Stimulated activated effector memory CD8-positive, alpha-beta T cell treated with anti-CD3 and anti-CD28 coated beads, Interleukin-12 subunit alpha, Interleukin-12 subunit beta, amount 100 ng/mL, for 72 hours (primary cell): ENCODE results near the gene PTS.

Source experiments
- ATAC-seq: fragments of 150-1000 bp; cut with Tn5 transposase; 2 replicates; pipeline ENCODE4 v1.10.0; 2021
- DNase-seq, 2 donors: peaks; one replicate each; pipeline ENCODE4 v3.0.0; 2021 to 2022; ENCODE audit warnings: low spot score in 2 of 2
- H3K27ac Mint-ChIP-seq: one replicate; pipeline ENCODE4 v1.8.0; 2022; ENCODE audit warnings: mild to moderate bottlenecking, mixed read lengths
- H3K36me3 Mint-ChIP-seq: one replicate; pipeline ENCODE4 v1.8.0; 2022; ENCODE audit warnings: mild to moderate bottlenecking, mixed read lengths
- H3K4me1 Mint-ChIP-seq: one replicate; pipeline ENCODE4 v1.8.0; 2022; ENCODE audit warnings: mixed read lengths
- H3K4me3 Mint-ChIP-seq: one replicate; pipeline ENCODE4 v1.8.0; 2022; ENCODE audit warnings: mild to moderate bottlenecking, mixed read lengths
- H3K9me3 Mint-ChIP-seq: one replicate; pipeline ENCODE4 v1.8.0; 2022; ENCODE audit warnings: mixed read lengths

Gene PTS

DNA sequence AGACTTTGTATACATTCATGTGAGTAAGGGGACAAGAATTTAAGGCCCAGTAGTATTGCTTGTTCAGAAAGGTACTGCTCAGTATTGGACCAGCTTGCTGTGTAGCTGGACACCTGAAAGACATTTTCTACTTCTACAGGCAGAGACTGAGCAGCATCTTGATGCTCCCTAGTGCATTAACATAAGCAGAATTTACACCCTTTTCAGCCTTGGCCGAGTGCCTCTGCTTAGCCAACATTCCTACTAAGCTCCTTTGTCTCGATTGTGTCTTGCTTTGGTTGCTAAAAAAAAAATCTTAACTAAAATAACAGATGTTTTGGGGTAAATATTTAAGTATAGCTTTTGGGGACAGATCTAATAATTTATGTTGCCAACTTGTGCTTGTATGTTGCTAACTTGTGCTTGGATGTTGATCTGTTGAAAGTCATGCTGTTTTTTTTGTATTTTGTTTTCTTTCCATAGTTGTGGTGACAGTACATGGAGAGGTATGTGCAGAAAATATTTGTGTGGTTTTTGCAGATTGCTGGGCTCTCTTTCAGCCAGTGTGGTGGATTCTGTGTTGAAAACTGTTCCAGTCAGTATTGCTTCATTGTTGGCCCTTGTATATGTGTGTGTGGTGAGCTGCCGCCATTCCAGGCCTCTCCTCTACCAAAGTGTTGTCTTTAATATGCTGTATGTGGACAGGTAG, 3.7 kb downstream of the PTS start:
- ATAC-seq (no peak), DNase-seq (no peak)
- no peak overlapping the region for H3K27ac Mint-ChIP-seq
- peaks cover 12% of the 10 kb centered on the region for H3K4me1 Mint-ChIP-seq
- no peaks in the 10 kb centered on the region for H3K9me3 Mint-ChIP-seq
- no peak overlapping the region for H3K4me3 Mint-ChIP-seq
- peaks cover 68% of the 10 kb centered on the region for H3K36me3 Mint-ChIP-seq

DNA sequence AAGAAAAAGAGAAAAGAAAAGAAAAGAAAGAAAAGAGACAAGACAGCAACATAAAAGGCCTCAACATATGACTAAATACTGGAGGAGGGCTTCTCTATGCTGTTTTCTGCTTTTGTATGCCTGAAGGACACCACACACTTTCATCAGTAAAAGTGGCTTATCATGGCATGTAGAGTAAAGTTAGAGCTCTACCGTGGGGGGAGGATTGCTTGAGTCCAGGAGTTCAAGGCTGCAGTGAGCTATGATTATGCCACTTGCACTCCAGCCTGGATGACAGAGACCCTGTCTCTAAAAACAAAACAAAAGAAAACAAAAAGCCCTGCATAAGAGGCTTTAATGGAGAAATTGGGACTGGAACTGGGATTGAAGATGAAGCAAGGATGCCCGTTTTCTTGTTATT, 5.7 kb downstream of the PTS start:
- H3K4me1 Mint-ChIP-seq, result peaks cover 9% of the 10 kb centered on the region
- no peak for ATAC-seq
- no peaks in the 10 kb centered on the region for H3K9me3 Mint-ChIP-seq
- DNase-seq, result no peak
- peak overlapping the region; percentile 32 for H3K27ac Mint-ChIP-seq
- H3K36me3 Mint-ChIP-seq, result peaks cover 88% of the 10 kb centered on the region
- H3K4me3 Mint-ChIP-seq, result no peak overlapping the region

DNA sequence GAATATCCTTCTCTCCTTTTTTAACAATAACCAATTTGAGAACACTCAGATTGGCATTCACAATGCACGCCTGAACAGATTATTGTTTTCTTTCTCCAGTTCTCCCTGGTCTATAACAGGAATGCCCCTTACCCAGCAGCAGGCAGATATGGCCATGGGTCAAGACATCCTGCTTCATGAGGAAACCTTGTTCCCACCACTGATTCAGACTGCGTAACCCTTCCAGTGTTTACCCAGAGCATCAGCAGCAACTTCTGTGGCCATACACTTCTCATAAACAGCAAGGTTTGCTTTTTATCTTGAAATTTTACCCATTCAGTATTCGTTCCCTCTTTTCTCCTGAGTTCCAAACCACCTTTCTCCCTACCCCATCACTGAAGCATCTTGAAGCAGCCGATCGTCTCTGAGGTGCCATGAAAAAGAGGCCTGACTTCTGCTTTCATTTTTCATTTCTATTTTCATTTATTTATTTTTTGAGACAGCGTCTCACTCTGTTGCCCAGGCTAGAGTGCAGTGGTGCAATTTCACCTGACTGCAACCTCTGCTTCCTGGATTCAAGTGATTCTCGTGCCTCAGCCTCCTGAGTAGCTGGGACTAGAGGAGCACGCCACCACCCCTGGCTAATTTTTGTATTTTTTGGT, 9.6 kb downstream of the PTS start:
- DNase-seq (no peak), ATAC-seq (no peak)
- Mint-ChIP-seq H3K9me3 (no peaks in the 10 kb centered on the region), H3K4me1 (no peaks in the 10 kb centered on the region), H3K27ac (no peak overlapping the region), H3K4me3 (no peak overlapping the region), H3K36me3 (peaks cover 67% of the 10 kb centered on the region)

DNA sequence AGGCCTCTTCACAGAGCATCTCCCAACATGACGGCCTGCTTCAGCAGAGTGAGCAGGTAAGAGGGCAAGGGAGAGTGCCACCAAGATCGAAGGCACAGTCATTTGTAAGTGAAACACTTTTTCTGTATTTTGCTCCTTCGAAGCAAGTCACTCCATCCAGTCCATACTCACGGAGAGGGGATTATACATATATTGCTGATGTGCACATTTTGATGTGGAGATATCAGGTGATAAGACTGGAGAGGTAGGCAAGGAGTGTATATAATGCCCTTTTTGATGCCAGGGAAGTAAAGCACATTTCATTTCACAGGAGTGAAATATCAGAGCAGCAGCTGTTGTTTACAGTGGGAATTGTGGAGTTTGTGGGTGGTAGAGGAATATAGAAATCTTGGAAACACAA, 11.2 kb downstream of the PTS start:
- Mint-ChIP-seq H3K27ac (no peak overlapping the region), H3K4me1 (no peaks in the 10 kb centered on the region), H3K36me3 (peaks cover 52% of the 10 kb centered on the region), H3K4me3 (no peak overlapping the region), H3K9me3 (no peaks in the 10 kb centered on the region)
- ATAC-seq (no peak), DNase-seq (no peak)

DNA sequence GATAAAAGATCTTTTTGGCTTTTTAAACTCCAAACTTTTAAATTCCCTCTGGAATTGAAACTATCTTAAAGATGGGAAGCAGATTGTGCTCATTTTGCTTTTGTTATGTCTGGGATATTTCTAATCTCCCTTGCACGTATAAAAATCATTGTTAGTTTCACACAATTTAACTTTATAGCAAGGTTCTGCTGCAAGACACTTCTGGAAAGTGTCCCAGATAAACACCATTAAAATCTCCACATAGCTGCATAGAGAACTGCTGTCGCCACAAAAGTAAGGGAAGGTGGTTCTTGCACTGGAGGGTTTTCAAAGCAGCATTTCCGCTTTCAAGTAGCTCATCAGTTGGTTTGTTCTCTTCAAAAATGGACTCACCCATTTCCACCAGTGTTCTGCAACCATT, 11.8 kb downstream of the PTS start:
- Mint-ChIP-seq H3K4me1 (no peaks in the 10 kb centered on the region), H3K9me3 (no peaks in the 10 kb centered on the region)

DNA sequence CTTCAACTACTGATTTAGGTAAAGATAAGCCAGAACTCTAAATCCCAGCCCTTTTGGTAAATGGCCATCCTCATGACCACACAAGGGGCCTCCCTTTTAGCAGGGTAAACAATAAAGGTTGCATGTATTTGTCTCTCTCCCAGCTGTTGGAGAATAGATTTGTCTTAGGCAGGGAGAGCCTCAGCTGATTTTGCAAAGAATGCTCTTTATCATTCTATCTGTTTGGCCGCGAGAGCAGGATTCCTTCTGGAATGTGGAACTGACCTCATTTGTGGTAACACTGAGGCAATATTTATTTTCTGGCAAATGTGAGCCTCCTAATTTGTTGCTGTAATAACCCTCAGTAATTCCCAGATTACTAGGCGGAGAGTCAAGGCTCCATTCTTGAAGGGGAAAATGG, 15.3 kb downstream of the PTS start:
- Mint-ChIP-seq H3K27ac (no peak overlapping the region), H3K36me3 (peaks cover 20% of the 10 kb centered on the region), H3K9me3 (peaks cover 6% of the 10 kb centered on the region), H3K4me3 (no peak overlapping the region), H3K4me1 (no peaks in the 10 kb centered on the region)
- DNase-seq, result no peak
- ATAC-seq, result no peak

More for the DNA sequence above, 11.8 kb downstream of the PTS start:
- no peak for DNase-seq
- Mint-ChIP-seq H3K4me3 (no peak overlapping the region), H3K27ac (no peak overlapping the region), H3K36me3 (peaks cover 46% of the 10 kb centered on the region)
- ATAC-seq, result no peak

DNA sequence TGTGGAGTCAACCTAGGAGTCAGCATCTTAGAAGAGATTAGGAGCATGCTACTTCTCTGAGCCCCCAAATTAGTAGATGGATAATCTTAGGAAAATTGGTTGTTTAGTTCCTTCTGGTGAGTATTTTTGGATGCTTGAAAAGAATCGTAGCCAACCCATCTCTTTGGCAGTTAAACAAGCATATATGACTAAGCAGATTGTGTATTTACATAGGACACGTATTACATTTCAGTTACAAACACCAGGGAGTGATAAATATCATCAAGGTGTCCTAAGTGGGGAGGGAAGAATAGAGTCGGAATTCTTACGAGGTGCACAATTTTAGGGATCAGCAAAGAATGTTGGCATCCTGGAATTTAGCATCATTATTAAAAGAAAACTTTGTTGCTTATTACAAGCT, 21.0 kb downstream of the PTS start:
- Mint-ChIP-seq H3K4me1 (no peaks in the 10 kb centered on the region), H3K4me3 (no peak overlapping the region), H3K36me3 (peaks cover 7% of the 10 kb centered on the region), H3K27ac (no peak overlapping the region), H3K9me3 (peaks cover 6% of the 10 kb centered on the region)
- DNase-seq (no peak), ATAC-seq (no peak)

DNA sequence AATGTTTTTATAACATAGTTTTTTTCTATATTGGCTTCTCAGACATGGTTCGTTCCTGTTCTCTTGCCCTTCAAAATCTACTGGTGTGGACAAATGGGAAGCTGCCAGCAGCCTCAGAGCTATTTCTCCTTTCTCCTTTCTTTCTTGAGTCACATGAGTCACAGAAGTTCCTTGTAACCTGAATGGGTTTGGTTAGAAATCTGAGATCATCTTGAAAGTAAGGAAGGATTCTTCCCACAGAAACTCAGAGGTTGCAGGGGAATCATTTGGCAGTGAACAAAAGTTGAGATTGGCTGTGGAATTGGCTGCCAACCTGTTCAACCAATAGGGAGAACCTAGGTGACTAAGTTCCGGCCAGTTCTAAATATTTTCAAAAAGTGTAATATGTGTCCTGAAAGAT, 22.0 kb downstream of the PTS start:
- H3K4me3 Mint-ChIP-seq, result no peak overlapping the region
- no peaks in the 10 kb centered on the region for H3K4me1 Mint-ChIP-seq
- H3K9me3 Mint-ChIP-seq, result peaks cover 6% of the 10 kb centered on the region
- H3K36me3 Mint-ChIP-seq, result peaks cover 7% of the 10 kb centered on the region
- ATAC-seq (no peak), DNase-seq (no peak)
- H3K27ac Mint-ChIP-seq, result no peak overlapping the region

DNA sequence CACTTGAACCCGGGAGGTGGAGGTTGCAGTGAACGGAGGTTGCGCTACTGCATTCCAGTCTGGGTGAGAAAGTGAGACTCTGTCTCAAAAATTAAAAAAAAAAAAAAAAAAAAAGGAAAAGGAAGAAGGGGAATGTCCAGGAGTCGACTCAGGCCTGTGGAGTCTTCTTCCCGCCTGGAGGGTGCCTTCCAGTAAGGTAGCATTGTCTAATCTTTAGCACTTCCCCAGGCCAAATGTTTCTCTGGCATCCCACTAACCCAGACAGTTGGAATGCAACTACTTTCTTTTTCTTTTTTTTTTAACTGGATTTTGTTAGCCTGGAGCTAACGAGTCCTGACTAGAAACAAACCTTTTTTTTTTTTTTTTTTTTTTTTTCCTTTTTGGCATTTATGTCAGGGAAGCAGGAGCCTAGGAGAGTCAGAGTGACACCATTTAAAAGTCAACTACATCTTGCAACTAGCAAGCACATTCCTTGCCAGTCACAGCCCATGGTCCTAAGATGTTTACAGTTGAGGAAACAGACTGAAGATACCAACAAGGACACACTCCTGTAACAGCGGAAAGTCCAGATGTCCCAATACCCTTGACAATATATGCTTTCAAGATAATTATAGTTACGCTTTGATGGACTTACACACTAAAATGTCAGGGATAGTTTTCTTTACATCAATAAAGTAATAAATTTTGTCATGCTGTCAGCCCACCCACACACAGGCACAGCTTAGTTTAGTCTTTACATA, 23.8 kb downstream of the PTS start:
- Mint-ChIP-seq H3K9me3 (no peaks in the 10 kb centered on the region), H3K4me3 (no peak overlapping the region), H3K27ac (no peak overlapping the region), H3K4me1 (no peaks in the 10 kb centered on the region), H3K36me3 (no peaks in the 10 kb centered on the region)
- ATAC-seq (no peak), DNase-seq (no peak)

DNA sequence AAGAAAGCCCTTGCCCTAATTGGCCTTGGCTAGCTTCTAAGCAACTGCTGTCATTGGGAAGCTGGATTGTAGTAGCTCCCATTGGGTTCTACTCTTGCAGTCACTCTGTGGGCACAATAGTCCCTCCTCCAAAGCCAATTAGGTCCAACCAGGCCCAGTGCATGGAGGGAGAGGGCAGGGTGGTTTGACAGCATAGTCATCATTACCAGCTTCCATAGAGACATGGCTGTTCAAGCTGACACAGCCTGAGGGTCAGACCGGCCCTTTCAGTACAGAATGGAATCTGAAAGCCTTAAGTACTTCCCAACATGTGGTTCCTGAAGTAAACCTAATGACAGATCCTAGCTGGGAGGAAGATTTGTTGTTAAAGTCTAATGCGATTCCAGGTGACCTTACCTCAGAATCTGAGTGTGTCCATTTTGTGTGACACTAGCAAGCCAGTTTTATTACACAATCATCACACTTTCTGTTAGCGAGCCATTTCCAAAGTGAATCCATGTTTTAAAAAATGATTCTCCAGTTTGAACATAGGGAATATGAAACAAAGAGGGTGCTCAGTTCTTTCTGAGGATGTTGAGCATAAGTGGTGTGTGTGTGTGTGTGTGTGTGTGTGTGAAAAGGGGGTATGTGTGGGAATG, 27.5 kb downstream of the PTS start:
- DNase-seq (no peak), ATAC-seq (no peak)
- Mint-ChIP-seq H3K4me3 (no peak overlapping the region), H3K4me1 (no peaks in the 10 kb centered on the region), H3K27ac (no peak overlapping the region), H3K36me3 (no peaks in the 10 kb centered on the region), H3K9me3 (no peaks in the 10 kb centered on the region)

DNA sequence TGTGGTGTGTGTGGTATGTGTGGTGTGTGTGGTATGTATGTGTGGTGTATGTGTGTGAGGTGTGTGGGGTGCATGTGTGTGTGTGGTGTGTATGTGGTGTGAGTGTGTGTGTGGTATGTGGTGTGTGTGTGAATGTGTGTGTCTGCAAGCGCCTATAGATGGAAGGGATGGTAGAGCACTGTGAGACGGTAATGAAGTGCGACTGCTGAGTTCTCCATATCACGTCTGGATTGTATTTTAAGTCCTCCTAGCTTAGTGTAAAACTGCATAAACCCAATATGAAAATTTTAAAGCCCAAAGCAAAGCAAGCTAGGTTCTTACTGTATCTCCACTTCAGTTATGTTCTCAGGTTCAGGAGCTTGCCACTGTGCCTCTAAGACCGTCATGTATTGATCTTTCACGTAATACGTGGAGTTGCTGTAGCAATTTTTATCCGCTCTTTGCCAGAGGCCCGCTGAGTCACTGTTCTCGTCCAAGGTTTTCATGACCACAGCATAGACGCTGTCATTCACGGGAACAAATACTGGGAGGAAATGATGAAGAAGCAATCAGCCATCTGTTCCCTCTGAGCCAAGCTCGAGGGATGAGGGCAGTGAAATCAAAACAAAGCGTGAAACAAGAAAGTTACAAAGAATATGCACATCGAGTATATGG, 29.0 kb downstream of the PTS start:
- no peaks in the 10 kb centered on the region for H3K36me3 Mint-ChIP-seq
- H3K27ac Mint-ChIP-seq, result no peak overlapping the region
- H3K4me3 Mint-ChIP-seq, result no peak overlapping the region
- H3K4me1 Mint-ChIP-seq, result no peaks in the 10 kb centered on the region
- no peak for ATAC-seq
- DNase-seq, result no peak
- H3K9me3 Mint-ChIP-seq, result no peaks in the 10 kb centered on the region

DNA sequence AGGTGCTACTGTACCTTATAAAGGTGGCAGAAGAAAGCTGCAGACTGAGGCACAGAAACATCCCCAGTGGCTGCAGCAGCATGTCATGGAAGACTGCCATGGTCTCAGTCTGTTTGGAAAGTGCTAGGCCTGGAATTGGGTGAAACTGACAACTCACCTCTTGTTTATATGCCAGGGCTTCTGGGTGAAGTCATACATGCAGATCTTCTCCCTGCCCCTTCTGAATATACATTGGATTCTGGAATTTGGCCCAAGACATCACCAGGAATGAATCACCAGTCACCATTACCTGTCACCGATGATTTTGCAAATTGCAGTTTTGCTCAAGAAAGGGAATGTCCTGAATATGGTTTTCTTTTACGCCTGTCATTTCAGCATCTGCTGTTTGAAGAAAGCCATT, 34.3 kb downstream of the PTS start, which contains the start of gene PLET1:
Gene PLET1, minus strand, starts transcription at position 371 of the 400 bp plus-strand sequence. Its CDS starts 271 bp downstream, at position 100.
- Mint-ChIP-seq H3K4me3 (no peak within 1 kb of the TSS), H3K4me1 (no peaks in the 10 kb centered on the region), H3K27ac (no peak within 1 kb of the TSS), H3K9me3 (no peaks in the 10 kb centered on the region), H3K36me3 (no peaks in the 10 kb centered on the region)
- DNase-seq (no peak), ATAC-seq (no peak)

DNA sequence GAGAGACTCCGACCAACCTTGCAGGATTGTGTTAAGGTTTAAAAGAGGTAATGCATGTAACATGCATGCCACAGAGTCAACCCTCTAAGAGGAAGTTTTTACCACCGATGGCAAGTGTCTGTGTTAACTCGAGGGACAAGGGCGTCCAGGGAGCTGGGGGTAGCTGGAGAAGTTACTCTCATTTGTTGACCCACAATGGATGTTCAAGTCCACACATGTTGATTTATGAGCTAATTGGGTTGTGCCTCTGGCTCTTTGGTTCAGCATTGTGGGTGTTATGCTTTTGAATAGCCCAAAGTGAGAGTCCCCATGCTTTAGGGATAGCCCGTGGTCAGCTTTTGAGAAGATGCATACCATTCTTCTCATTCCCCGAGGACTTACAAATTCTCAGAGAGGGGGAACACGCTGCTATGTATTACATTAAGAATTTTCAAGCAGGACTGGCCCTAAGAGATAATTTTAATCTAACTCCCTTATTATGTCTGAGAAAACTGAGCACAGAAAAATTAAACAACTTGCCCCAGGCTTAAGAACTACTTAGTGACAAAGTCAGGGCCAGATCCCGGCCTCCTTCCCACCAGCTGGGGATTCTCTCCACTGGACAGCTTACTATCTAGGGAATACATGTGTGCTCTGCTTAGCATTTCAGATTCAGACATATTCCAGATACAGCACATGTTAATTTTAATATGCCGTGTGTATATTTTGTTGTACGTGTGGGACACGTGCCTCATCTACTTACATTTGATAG, 39.6 kb downstream of the PTS start:
- Mint-ChIP-seq H3K27ac (no peak overlapping the region), H3K9me3 (no peaks in the 10 kb centered on the region), H3K4me1 (no peaks in the 10 kb centered on the region), H3K36me3 (no peaks in the 10 kb centered on the region), H3K4me3 (no peak overlapping the region)
- DNase-seq, result no peak
- no peak for ATAC-seq

DNA sequence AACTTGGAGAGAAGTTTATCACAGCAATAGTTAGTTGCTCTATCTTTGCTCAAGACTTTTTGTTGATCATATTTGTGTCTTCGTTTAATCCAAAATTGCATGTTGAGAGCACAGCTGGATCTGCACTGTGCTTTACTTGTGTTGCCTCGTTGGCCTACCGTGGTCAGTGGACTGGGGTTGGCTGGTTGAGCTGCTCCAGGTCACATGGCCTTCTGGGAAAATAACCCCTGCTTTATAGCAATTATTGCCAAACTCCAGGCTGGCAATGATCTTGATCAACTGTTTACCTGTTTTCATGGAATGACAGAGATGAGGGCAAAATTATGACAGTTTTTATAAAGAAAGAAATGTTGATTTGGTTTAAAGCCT, 40.2 kb downstream of the PTS start:
- Mint-ChIP-seq H3K9me3 (no peaks in the 10 kb centered on the region), H3K4me3 (no peak overlapping the region), H3K27ac (no peak overlapping the region), H3K4me1 (no peaks in the 10 kb centered on the region), H3K36me3 (no peaks in the 10 kb centered on the region)
- no peak for ATAC-seq
- DNase-seq, result no peak

DNA sequence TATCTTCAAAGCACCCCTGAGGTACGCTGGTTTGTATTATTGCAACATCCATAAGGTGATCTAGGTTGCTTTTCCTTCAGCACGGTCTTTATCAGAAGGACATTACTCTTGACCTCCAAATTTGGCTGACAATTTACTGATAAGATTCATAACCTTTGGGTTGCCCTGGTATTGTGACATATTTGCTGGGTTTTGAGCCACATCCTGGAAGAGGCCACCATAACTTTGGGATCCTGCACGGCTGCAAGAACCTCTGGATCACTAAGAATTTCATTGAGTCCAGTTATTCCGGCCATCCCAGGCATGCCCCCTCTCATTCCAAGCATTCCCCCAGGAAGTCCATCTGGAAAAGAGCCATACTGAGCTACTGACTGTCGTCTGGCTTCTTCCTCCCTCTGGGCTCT, 41.0 kb downstream of the PTS start:
- no peaks in the 10 kb centered on the region for H3K4me1 Mint-ChIP-seq
- no peak for ATAC-seq

More for the DNA sequence above, 41.0 kb downstream of the PTS start:
- no peak for DNase-seq
- Mint-ChIP-seq H3K9me3 (no peaks in the 10 kb centered on the region), H3K36me3 (no peaks in the 10 kb centered on the region), H3K4me3 (no peak overlapping the region), H3K27ac (no peak overlapping the region)
